IMR-90 (cell line): ENCODE measurements around the gene PLAAT2. TPM values are rescaled to one million over a fixed set of nuclear protein-coding genes. Genes with fewer than 3 reads are reported as not detected.

ENCODE experiments used
- ATAC-seq: fragments of 200-7000 bp; cut with Tn5 transposase; 2 replicates; pipeline ENCODE4 v1.9.1; 2020; ENCODE audit warnings: low read depth, mild to moderate bottlenecking, moderate library complexity
- BruUV-seq: library from RNA; stranded (reverse); fragments of 400-500 nt; replicated peaks from 2 replicates; lab custom pipeline; 2021; lab: Mats Ljungman, UMichigan
- CTCF ChIA-PET: fragments of 300-600 bp; formaldehyde crosslinking; extraction: SDS; loops from one replicate; lab custom pipeline; 2021; ENCODE audit warnings: antibody characterized with exemption; lab: Yijun Ruan, JAX
- POLR2A ChIA-PET: fragments of 300-600 bp; sonication (Branson Sonifier 250); formaldehyde crosslinking; loops from one replicate; lab custom pipeline; 2022; ENCODE audit warnings: antibody characterized with exemption; ENCODE audit not compliant: unreplicated experiment; lab: Charles Lee
- DNase-seq: peaks from one replicate; pipeline ENCODE4 v3.0.0; 2013
- H2AFZ ChIP-seq: replicated peaks from 2 replicates; pipeline ENCODE3; 2013; ENCODE audit warnings: low read length, mild to moderate bottlenecking; ENCODE audit not compliant: poor library complexity
- H2AK5ac ChIP-seq: 2 replicates; pipeline ENCODE4 v1.6.1; 2013; ENCODE audit warnings: low read depth, low read length, inconsistent platforms
- H2AK9ac ChIP-seq: replicated peaks from 2 replicates; pipeline ENCODE3; 2013; ENCODE audit warnings: mild to moderate bottlenecking, low read depth, low read length, moderate library complexity; ENCODE audit not compliant: poor library complexity
- H2BK120ac ChIP-seq: 2 replicates; pipeline ENCODE4 v1.6.1; 2013; ENCODE audit warnings: low read depth, low read length, inconsistent platforms
- H2BK15ac ChIP-seq: 3 replicates; pipeline ENCODE4 v1.6.1; 2013; ENCODE audit warnings: low read depth, low read length, inconsistent platforms
- H2BK20ac ChIP-seq: 2 replicates; pipeline ENCODE4 v1.6.1; 2013; ENCODE audit warnings: low read depth, mild to moderate bottlenecking, inconsistent platforms, low read length, moderate library complexity
- H2BK5ac ChIP-seq: 2 replicates; pipeline ENCODE4 v1.6.1; 2013; ENCODE audit warnings: mild to moderate bottlenecking, low read depth, low read length, inconsistent platforms; ENCODE audit not compliant: poor library complexity, severe bottlenecking
- H3K14ac ChIP-seq: replicated peaks from 2 replicates; pipeline ENCODE4 v1.6.1; 2013; ENCODE audit warnings: low read depth, low read length, inconsistent platforms
- H3K18ac ChIP-seq: 2 replicates; pipeline ENCODE4 v1.6.1; 2013; ENCODE audit warnings: low read depth, low read length, control low read depth
- H3K23ac ChIP-seq: 2 replicates; pipeline ENCODE4 v1.6.1; 2013; ENCODE audit warnings: low read depth, low read length, inconsistent platforms
- H3K27ac ChIP-seq: 2 replicates; pipeline ENCODE4 v1.5.1; 2013; ENCODE audit warnings: mild to moderate bottlenecking, control low read depth, low read length; ENCODE audit not compliant: insufficient read depth
- H3K27me3 ChIP-seq: 2 replicates; pipeline ENCODE4 v1.6.1; 2013; ENCODE audit warnings: low read length; ENCODE audit not compliant: control insufficient read depth, insufficient read depth
- H3K36me3 ChIP-seq: 2 replicates; pipeline ENCODE4 v1.6.1; 2013; ENCODE audit warnings: low read length, mixed read lengths; ENCODE audit not compliant: control insufficient read depth, insufficient read depth
- H3K4ac ChIP-seq: 2 replicates; pipeline ENCODE4 v1.6.1; 2013; ENCODE audit warnings: low read depth, low read length, inconsistent platforms
- H3K4me1 ChIP-seq: 2 replicates; pipeline ENCODE4 v1.6.1; 2013; ENCODE audit warnings: low read length, mixed read lengths; ENCODE audit not compliant: control insufficient read depth, insufficient read depth
- H3K4me2 ChIP-seq: 2 replicates; pipeline ENCODE4 v1.6.1; 2013; ENCODE audit warnings: low read depth, mild to moderate bottlenecking, control low read depth, low read length, moderate library complexity
- H3K4me3 ChIP-seq: 2 replicates; pipeline ENCODE4 v1.5.1; 2013; ENCODE audit warnings: low read depth, mild to moderate bottlenecking, control low read depth, low read length, moderate library complexity; ENCODE audit not compliant: insufficient read depth
- H3K56ac ChIP-seq: 2 replicates; pipeline ENCODE4 v1.6.1; 2013; ENCODE audit warnings: low read length, inconsistent platforms; ENCODE audit not compliant: insufficient read depth; ENCODE audit errors: extremely low read depth
- H3K79me1 ChIP-seq, 2 experiments: 2 replicates each; pipeline ENCODE4 v1.6.1; 2013; ENCODE audit warnings: low read length in 2 of 2, inconsistent platforms in 1 of 2, low read depth in 1 of 2
- H3K9ac ChIP-seq: 2 replicates; pipeline ENCODE4 v1.6.1; 2013; ENCODE audit warnings: low read depth, low read length, control low read depth
- H3K9me1 ChIP-seq: 2 replicates; pipeline ENCODE4 v1.6.1; 2013; ENCODE audit warnings: low read length, inconsistent platforms; ENCODE audit not compliant: insufficient read depth
- H3K9me3 ChIP-seq: 2 replicates; pipeline ENCODE4 v1.6.1; 2013; ENCODE audit warnings: low read length; ENCODE audit not compliant: control insufficient read depth, insufficient read depth
- H4K20me1 ChIP-seq: 2 replicates; pipeline ENCODE4 v1.6.1; 2013; ENCODE audit warnings: low read length, inconsistent platforms; ENCODE audit not compliant: insufficient read depth
- H4K5ac ChIP-seq: 2 replicates; pipeline ENCODE4 v1.6.1; 2013; ENCODE audit warnings: mild to moderate bottlenecking, low read depth, low read length, control low read depth
- H4K8ac ChIP-seq, 2 experiments: 2 replicates each; pipeline ENCODE4 v1.6.1; 2013; ENCODE audit warnings: low read depth in 2 of 2, low read length in 2 of 2, control low read depth in 1 of 2, inconsistent platforms in 1 of 2
- H4K91ac ChIP-seq: 2 replicates; pipeline ENCODE4 v1.6.1; 2013; ENCODE audit warnings: low read depth, low read length, inconsistent platforms; ENCODE audit not compliant: insufficient read depth
- BHLHE40 ChIP-seq: fragments of 150-350 bp; IDR thresholded peaks from 2 replicates; pipeline ENCODE4 v1.6.1; 2016; ENCODE audit warnings: mild to moderate bottlenecking, low read depth, low read length
- CHD1 ChIP-seq: IDR thresholded peaks from 2 replicates; pipeline ENCODE4 v1.6.1; 2012; ENCODE audit warnings: low read depth, low read length, improper control_type of control experiment
- POLR2A ChIP-seq: IDR thresholded peaks from 2 replicates; pipeline ENCODE4 v1.6.1; 2012; ENCODE audit warnings: mild to moderate bottlenecking, low read depth, low read length
- RFX5 ChIP-seq: IDR thresholded peaks from 2 replicates; pipeline ENCODE4 v1.8.0; 2012; ENCODE audit warnings: low read depth, mild to moderate bottlenecking, low read length, moderate library complexity
- USF2 ChIP-seq: fragments of 150-350 bp; IDR thresholded peaks from 2 replicates; pipeline ENCODE4 v1.6.1; 2017; ENCODE audit warnings: mild to moderate bottlenecking, antibody characterized with exemption, low read length, low read depth
- WGBS, 2 experiments: methylation state at CpG; one replicate each; pipeline versions ENCODE4 v1.1.5 to v1.1.7; 2013; ENCODE audit warnings: missing lambda C conversion rate in 2 of 2; ENCODE audit not compliant: insufficient read length in 1 of 2; ENCODE audit errors: extremely low coverage in 2 of 2; 5-methylcytosine and 5-hydroxymethylcytosine counted together
- dilution Hi-C: fragments of 300-500 bp; cut with HindIII; formaldehyde crosslinking; loops from one replicate; pipeline ENCODE4 v1.14.3; 2018; ENCODE audit warnings: low sequenced_read_pairs; ENCODE audit not compliant: unreplicated experiment
- in situ Hi-C: fragments of 300-500 bp; cut with MboI; formaldehyde crosslinking; loops from 3 replicates; pipeline ENCODE4 v1.14.3; 2019; ENCODE audit warnings: low sequenced_read_pairs, inconsistent platforms, mixed read lengths
- intact Hi-C: fragments of 100-400 bp; cut with micrococcal nuclease; formaldehyde crosslinking; loops from 2 replicates; pipeline ENCODE4 v1.10.0; 2022
- polyA plus RNA-seq, 3 experiments: library from polyadenylated mRNA; depleted of rRNA; stranded (reverse); fragments of >200 nt; gene quantifications; 2 replicates each; pipeline ENCODE4 v1.2.3, GENCODE V29; 2012; ENCODE audit warnings: low replicate concordance in 1 of 3
- total RNA-seq: library from RNA; depleted of rRNA; stranded (reverse); fragments of >200 nt; gene quantifications from 2 replicates; pipeline ENCODE4 v1.2.3, GENCODE V29; 2012

Gene PLAAT2
- total and polyA plus RNA-seq, 2 of the 4 experiments (the other 2 are of a cell fraction): not detected

GRCh38 chr11:63610604-63611394 is 47.6 kb upstream of the PLAAT2 start (continued):
- no peak for TF ChIP-seq CHD1

- H2BK120ac ChIP-seq: no peak overlapping the region
- dilution Hi-C loops: no loop called here
Observed at GRCh38 chr11:63609971-63610580, 46.9 kb upstream of the PLAAT2 start.

More at GRCh38 chr11:63609971-63610580, 46.9 kb upstream of the PLAAT2 start:
- no peaks in the 10 kb centered on the region for H3K9me3 ChIP-seq
- no peak overlapping the region for H3K4me2 ChIP-seq
- no peaks in the 10 kb centered on the region for H4K20me1 ChIP-seq
- no peak overlapping the region for H3K18ac ChIP-seq
- TF ChIP-seq BHLHE40 (no peak), USF2 (no peak), POLR2A (no peak), RFX5 (no peak)
- H4K91ac ChIP-seq: no peak overlapping the region; the same call in 1 of the 2 replicates
- H3K79me1 ChIP-seq: no peaks in the 10 kb centered on the region
- H3K27ac ChIP-seq: no peak overlapping the region
- H2BK20ac ChIP-seq: no peak overlapping the region
- H2BK15ac ChIP-seq: no peak overlapping the region
- 80% methylated on average over 1 of the region's 14 CpGs; no CpG with 5 or more reads in 1 of the 2 experiments for WGBS, 2 experiments
- H4K5ac ChIP-seq: no peak overlapping the region
- H3K23ac ChIP-seq: no peak overlapping the region
- intact Hi-C loops (no loop called here), in situ Hi-C loops (no loop called here)
- no peak overlapping the region for H3K9ac ChIP-seq
- H3K14ac ChIP-seq: no peak overlapping the region
- no peaks in the 10 kb centered on the region; the same call in 1 of the 2 replicates for H3K9me1 ChIP-seq
- no peaks in the 10 kb centered on the region for H3K36me3 ChIP-seq
- ATAC-seq (no peak), DNase-seq (no peak)
- H2AK5ac ChIP-seq: peak overlapping the region; percentile 1
- no peak overlapping the region for H3K56ac ChIP-seq
- H3K4ac ChIP-seq: no peak overlapping the region
- no peak overlapping the region for H2AK9ac ChIP-seq
- ChIA-PET CTCF (no interaction called here), POLR2A (no interaction called here)
- H3K4me1 ChIP-seq: peaks cover 9% of the 10 kb centered on the region; the same call in 1 of the 2 replicates
- 0 out of 2 replicates have a peak, but pooled peaks cover 2% of the 10 kb centered on the region for H3K27me3 ChIP-seq
- no peak overlapping the region for H2BK5ac ChIP-seq
- H4K8ac ChIP-seq: no peak overlapping the region
- H3K4me3 ChIP-seq: no peak overlapping the region
- BruUV-seq: no TSS peak
- H2AFZ ChIP-seq: no peak overlapping the region
